Esophagus squamous epithelium (tissue), 5 donors: ENCODE results near the gene TK2. TPM values are rescaled to one million over a fixed set of nuclear protein-coding genes. Genes with fewer than 3 reads are reported as not detected.
A peak's percentile ranks its signal among the peaks of the same experiment; 100 is the strongest.

ENCODE experiments used
- DNase-seq: peaks from one replicate; lab custom pipeline; 2025; lab: John Stamatoyannopoulos, UW
- H3K27ac ChIP-seq, 4 donors: fragments of 200-600 bp; sonication (generic); one replicate each; pipeline ENCODE4 v1.5.1; 2016 to 2019; ENCODE audit warnings: mild to moderate bottlenecking in 1 of 4
- H3K27me3 ChIP-seq, 4 donors: fragments of 200-600 bp; sonication (generic); 1 replicate in 3 of 4; 2 replicates in 1 of 4; pipeline versions ENCODE4 v1.5.1 to v1.6.0; 2017 to 2021; ENCODE audit warnings: antibody characterized with exemption in 1 of 4
- H3K36me3 ChIP-seq, 3 donors: fragments of 200-600 bp; sonication (generic); one replicate each; pipeline ENCODE4 v1.5.1; 2016 to 2019
- H3K4me1 ChIP-seq, 3 donors: fragments of 200-600 bp; sonication (generic); one replicate each; pipeline ENCODE4 v1.5.1; 2017 to 2019
- H3K4me3 ChIP-seq, 4 donors: fragments of 200-600 bp; sonication (generic); 1 replicate in 3 of 4; 2 replicates in 1 of 4; pipeline ENCODE4 v1.5.1; 2016 to 2019; ENCODE audit warnings: mild to moderate bottlenecking in 2 of 4, moderate library complexity in 1 of 4
- H3K9me3 ChIP-seq, 3 donors: fragments of 200-600 bp; sonication (generic); one replicate each; pipeline ENCODE4 v1.5.1; 2016 to 2019
- CTCF ChIP-seq, 6 experiments: fragments of 450-650 bp in 4 of 6; fragments of 200-600 bp in 2 of 6; sonication (generic) in 2 of 6; IDR thresholded peaks; one replicate each; pipeline ENCODE4 v1.5.1; 2016 to 2019; ENCODE audit warnings: antibody characterized with exemption in 6 of 6, mild to moderate bottlenecking in 4 of 6, moderate library complexity in 4 of 6
- POLR2A ChIP-seq, 4 donors: fragments of 450-650 bp; IDR thresholded peaks; one replicate each; pipeline ENCODE4 v1.6.1; 2017; ENCODE audit warnings: antibody characterized with exemption in 4 of 4, mild to moderate bottlenecking in 4 of 4, moderate library complexity in 3 of 4
- WGBS, 2 donors: methylation state at CpG; one replicate each; pipeline ENCODE4 v1.1.5; 2018; 5-methylcytosine and 5-hydroxymethylcytosine counted together
- intact Hi-C: fragments of 100-400 bp; cut with DNase I; formaldehyde crosslinking; loops from one replicate; pipeline ENCODE4 v1.15.0; 2022
- total RNA-seq, 4 donors: library from RNA; depleted of rRNA; stranded (reverse); fragments of >200 nt; gene quantifications; one replicate each; pipeline ENCODE4 v1.1.0, GENCODE V29; 2016
- donor health status: DM: yes; HTN: yes; CAD: no.

Gene TK2
- total RNA-seq, 4 donors from 2014 or later, result 5.6 to 22.5 (median 13.5) TPM

GRCh38 chr16:66513111-66513723, 36.7 kb downstream of the TK2 start:
- H3K4me1 ChIP-seq, result peaks cover 80 to 100% (median 85%) of the 10 kb centered on the region in 3 donors

GRCh38 chr16:66512272-66513110, 37.4 kb downstream of the TK2 start:
- Histone ChIP-seq H3K27me3 (no peaks in the 10 kb centered on the region), H3K4me3 (no peak overlapping the region), H3K36me3 (peaks cover 0 to 10% (median 0%) of the 10 kb centered on the region in 3 donors), H3K4me1 (peaks cover 78 to 100% (median 78%) of the 10 kb centered on the region in 3 donors), H3K9me3 (no peaks in the 10 kb centered on the region), H3K27ac (peak overlapping the region; percentile 66 to 87 (median 80))
- DNase-seq, result no peak
- intact Hi-C loops, result no loop called here
- 57 to 71% methylated on average over 15 of the region's 15 CpGs for WGBS, 2 donors
- TF ChIP-seq POLR2A (IDR thresholded peaks at IDR 0.05) (no peak), CTCF (IDR thresholded peaks at IDR 0.05) (no peak)

More at GRCh38 chr16:66513111-66513723, 36.7 kb downstream of the TK2 start:
- H3K9me3 ChIP-seq, result no peaks in the 10 kb centered on the region
- no peak for DNase-seq
- peak overlapping the region; percentile 62 to 85 (median 70) for H3K27ac ChIP-seq
- WGBS, 2 donors, result 49 to 58% methylated on average over 6 to 8 of the region's 8 CpGs
- intact Hi-C loops, result no loop called here
- no peaks in the 10 kb centered on the region for H3K27me3 ChIP-seq
- no peak for TF ChIP-seq POLR2A (IDR thresholded peaks at IDR 0.05)
- no peak for TF ChIP-seq CTCF (IDR thresholded peaks at IDR 0.05)
- no peak overlapping the region for H3K4me3 ChIP-seq
- H3K36me3 ChIP-seq, result peaks cover 0 to 10% (median 0%) of the 10 kb centered on the region in 3 donors

- 27 to 38% methylated on average over 6 to 10 of the region's 13 CpGs for WGBS, 2 donors
- peaks cover 0 to 10% (median 0%) of the 10 kb centered on the region in 3 donors for H3K36me3 ChIP-seq
- DNase-seq, result no peak
- no peak for TF ChIP-seq POLR2A (IDR thresholded peaks at IDR 0.05)
- peak in 1 of 6 experiments; percentile 21 for TF ChIP-seq CTCF (IDR thresholded peaks at IDR 0.05)
- H3K27me3 ChIP-seq, result no peaks in the 10 kb centered on the region
- intact Hi-C loops, result no loop called here
- H3K9me3 ChIP-seq, result no peaks in the 10 kb centered on the region
- no peak overlapping the region for H3K4me3 ChIP-seq
- H3K4me1 ChIP-seq, result peaks cover 70 to 100% (median 70%) of the 10 kb centered on the region in 3 donors
- H3K27ac ChIP-seq, result peak overlapping the region; percentile 66 to 87 (median 80)
Observed at GRCh38 chr16:66511602-66512271, 38.2 kb downstream of the TK2 start.

GRCh38 chr16:66510711-66511601, 39.0 kb downstream of the TK2 start:
- TF ChIP-seq POLR2A (IDR thresholded peaks at IDR 0.05), result no peak
- no peak for TF ChIP-seq CTCF (IDR thresholded peaks at IDR 0.05)
- H3K4me1 ChIP-seq, result peaks cover 62 to 93% (median 63%) of the 10 kb centered on the region in 3 donors
- no peaks in the 10 kb centered on the region for H3K9me3 ChIP-seq
- 44 to 56% methylated on average over 6 to 10 of the region's 12 CpGs for WGBS, 2 donors
- DNase-seq, result no peak
- H3K27ac ChIP-seq, result peak overlapping the region; percentile 66 to 87 (median 80)
- H3K36me3 ChIP-seq, result peaks cover 0 to 10% (median 0%) of the 10 kb centered on the region in 3 donors
- intact Hi-C loops, result no loop called here
- no peaks in the 10 kb centered on the region for H3K27me3 ChIP-seq
- peak overlapping the region in 1 of 4 donors; percentile 10 for H3K4me3 ChIP-seq
